DOHH2 (cell line): ENCODE results near the gene LPCAT2.

Source experiments
- EZH2phosphoT487 ChIP-seq: fragments of 200-600 bp; sonication (generic); IDR thresholded peaks from 2 replicates; pipeline ENCODE4 v1.6.1; 2017; ENCODE audit warnings: borderline replicate concordance, mild to moderate bottlenecking, antibody characterized with exemption, low read length, moderate library complexity, mixed read lengths
- TF ChIP-seq, protein P1 (sequence below): fragments of 200-600 bp; sonication (generic); IDR thresholded peaks from one replicate; pipeline ENCODE4 v1.5.1; 2014; ENCODE audit warnings: antibody characterized with exemption, mild to moderate bottlenecking, low read depth, low read length; ENCODE audit not compliant: poor library complexity, severe bottlenecking

- TF ChIP-seq, protein P1, sequence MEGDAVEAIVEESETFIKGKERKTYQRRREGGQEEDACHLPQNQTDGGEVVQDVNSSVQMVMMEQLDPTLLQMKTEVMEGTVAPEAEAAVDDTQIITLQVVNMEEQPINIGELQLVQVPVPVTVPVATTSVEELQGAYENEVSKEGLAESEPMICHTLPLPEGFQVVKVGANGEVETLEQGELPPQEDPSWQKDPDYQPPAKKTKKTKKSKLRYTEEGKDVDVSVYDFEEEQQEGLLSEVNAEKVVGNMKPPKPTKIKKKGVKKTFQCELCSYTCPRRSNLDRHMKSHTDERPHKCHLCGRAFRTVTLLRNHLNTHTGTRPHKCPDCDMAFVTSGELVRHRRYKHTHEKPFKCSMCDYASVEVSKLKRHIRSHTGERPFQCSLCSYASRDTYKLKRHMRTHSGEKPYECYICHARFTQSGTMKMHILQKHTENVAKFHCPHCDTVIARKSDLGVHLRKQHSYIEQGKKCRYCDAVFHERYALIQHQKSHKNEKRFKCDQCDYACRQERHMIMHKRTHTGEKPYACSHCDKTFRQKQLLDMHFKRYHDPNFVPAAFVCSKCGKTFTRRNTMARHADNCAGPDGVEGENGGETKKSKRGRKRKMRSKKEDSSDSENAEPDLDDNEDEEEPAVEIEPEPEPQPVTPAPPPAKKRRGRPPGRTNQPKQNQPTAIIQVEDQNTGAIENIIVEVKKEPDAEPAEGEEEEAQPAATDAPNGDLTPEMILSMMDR: no peak
- TF ChIP-seq EZH2phosphoT487: no peak
These were observed 115.8 kb downstream of the LPCAT2 start for GRCh38 chr16:55624696-55625095.
